ENCODE data around the gene OXSR1.

The OXSR1 gene

DNA sequence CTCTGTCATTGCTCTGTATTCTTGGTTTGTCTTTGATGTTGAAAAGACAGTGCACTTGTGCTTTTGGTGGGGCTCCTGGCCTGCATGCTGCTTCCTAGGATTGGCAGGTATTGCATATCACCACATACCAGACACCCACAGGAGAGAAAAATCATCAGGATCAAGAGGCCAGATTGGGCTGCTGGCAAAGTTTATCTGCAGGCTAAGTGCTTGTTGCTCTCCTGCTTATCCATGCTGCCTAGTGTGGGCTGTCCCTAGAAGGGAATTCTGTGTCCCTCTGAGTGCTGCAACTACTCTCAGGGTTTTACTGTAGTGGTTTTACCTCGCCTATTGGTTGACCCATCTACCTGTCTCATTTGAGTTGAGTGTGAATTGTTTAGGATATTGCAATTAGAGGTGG is 99.4 kb downstream of the OXSR1 start:
- H3K4me3 ChIP-seq (ENCODE audit: low read length): no peak overlapping the region
- no peak for DNase-seq (ENCODE audit: low read depth)
- TF ChIP-seq, protein P1, sequence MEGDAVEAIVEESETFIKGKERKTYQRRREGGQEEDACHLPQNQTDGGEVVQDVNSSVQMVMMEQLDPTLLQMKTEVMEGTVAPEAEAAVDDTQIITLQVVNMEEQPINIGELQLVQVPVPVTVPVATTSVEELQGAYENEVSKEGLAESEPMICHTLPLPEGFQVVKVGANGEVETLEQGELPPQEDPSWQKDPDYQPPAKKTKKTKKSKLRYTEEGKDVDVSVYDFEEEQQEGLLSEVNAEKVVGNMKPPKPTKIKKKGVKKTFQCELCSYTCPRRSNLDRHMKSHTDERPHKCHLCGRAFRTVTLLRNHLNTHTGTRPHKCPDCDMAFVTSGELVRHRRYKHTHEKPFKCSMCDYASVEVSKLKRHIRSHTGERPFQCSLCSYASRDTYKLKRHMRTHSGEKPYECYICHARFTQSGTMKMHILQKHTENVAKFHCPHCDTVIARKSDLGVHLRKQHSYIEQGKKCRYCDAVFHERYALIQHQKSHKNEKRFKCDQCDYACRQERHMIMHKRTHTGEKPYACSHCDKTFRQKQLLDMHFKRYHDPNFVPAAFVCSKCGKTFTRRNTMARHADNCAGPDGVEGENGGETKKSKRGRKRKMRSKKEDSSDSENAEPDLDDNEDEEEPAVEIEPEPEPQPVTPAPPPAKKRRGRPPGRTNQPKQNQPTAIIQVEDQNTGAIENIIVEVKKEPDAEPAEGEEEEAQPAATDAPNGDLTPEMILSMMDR (conservative IDR thresholded peaks at IDR 0.05; ENCODE audit: low read depth, low read length): no peak

DNA sequence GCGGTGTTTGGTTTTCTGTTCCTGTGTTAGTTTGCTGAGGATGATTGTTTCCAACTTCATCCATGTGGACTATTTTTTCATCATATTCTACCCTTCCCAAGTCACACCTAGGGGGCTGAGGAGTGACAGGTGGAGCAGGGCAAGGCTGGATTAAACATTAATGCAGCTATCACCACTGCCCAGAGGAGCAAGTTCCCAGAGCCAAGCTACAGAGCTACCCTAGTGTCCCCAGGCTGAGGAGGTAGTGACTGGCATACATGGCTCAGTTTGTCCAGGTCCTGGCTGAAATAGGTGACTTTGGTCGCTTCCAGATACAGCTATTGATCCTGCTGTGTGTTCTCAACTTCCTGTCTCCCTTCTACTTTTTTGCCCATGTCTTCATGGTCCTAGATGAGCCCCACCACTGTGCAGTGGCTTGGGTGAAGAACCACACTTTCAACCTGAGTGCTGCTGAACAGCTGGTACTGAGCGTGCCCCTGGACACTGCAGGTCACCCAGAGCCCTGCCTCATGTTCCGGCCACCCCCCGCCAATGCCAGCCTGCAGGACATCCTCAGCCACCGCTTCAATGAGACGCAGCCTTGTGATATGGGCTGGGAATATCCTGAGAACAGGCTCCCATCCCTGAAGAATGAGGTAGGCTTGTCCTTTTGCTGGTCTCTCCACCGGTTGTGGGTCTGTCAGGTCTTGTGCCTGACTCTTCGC is 100.4 kb downstream of the OXSR1 start, which contains the start of gene SLC22A13:
Gene SLC22A13 (plus strand): TSS at position 209 of the 704 bp plus-strand sequence. CDS start 49 bp downstream, at position 258.
- TF ChIP-seq, protein P1 (conservative IDR thresholded peaks at IDR 0.05; ENCODE audit: low read depth, low read length): no peak
- no peak within 1 kb of the TSS for H3K4me3 ChIP-seq (ENCODE audit: low read length)
- DNase-seq (ENCODE audit: low read depth): no peak

DNA sequence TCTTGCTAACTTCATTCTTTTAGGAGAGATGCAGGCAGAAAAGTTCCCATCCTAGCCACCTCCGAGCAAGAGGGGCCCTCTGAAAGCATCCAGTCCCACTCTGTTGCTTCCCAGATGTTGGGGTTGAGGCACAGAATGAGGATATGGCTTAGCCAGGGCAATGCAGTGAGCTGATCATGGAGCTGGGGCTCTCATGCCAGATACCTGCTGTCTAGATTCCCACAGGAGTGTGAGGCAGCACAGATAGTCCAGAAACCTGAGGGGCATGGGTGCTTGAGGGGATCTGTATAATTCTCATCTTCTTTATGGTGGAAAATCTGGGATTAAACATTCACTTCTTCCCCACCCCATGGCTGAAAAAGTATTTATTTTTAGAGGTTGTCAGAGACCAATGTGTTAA is 101.5 kb downstream of the OXSR1 start:
- no peak for DNase-seq (ENCODE audit: low read depth)
- TF ChIP-seq, protein P1 (conservative IDR thresholded peaks at IDR 0.05; ENCODE audit: low read depth, low read length): no peak

DNA sequence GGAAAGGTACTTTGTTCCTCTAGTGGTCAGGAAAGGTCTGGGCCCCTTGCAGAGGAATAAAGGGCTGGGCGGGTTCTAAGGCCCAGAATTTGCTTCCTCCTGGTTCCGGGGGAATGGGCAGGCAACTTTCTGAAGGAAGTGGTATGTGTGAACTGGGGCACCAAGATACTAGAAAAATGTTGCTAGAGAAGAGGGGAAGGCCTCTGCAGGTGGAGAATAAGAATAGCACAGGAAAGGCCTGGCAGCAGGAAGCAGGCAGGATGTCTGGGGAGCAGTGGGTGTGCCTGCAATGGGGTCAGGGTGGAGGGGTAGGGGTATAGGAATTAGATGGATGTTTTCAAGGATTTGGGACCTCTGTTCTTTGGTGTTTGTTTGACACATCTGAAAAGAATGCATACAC is 102.3 kb downstream of the OXSR1 start:
- DNase-seq (ENCODE audit: low read depth): no peak
- no peak overlapping the region for H3K4me3 ChIP-seq (ENCODE audit: low read length)

More for the DNA sequence above, 101.5 kb downstream of the OXSR1 start:
- H3K4me3 ChIP-seq (ENCODE audit: low read length): no peak overlapping the region

DNA sequence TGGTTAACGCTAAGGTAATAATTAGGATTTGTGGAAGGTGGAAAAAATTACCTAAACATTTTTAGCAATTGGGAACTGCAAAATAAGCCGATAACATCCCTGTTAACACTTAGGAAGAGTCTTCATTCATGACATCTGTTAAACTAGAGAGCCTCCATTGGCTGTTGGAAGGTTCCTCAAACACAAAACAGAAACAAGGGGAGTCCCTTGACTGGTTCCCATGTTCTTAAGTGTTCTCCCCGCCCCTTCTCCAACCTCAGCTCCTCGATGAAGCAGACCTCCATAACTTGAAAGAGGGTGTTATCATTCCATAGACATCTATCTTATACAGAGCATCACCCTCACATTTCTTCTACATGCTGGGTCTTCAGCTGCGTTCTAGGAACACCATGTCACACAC is 102.8 kb downstream of the OXSR1 start:
- DNase-seq (ENCODE audit: low read depth): no peak
- TF ChIP-seq, protein P1 (conservative IDR thresholded peaks at IDR 0.05; ENCODE audit: low read depth, low read length): no peak

More for the DNA sequence above, 102.3 kb downstream of the OXSR1 start:
- TF ChIP-seq, protein P1 (conservative IDR thresholded peaks at IDR 0.05; ENCODE audit: low read depth, low read length): peak; percentile 4

DNA sequence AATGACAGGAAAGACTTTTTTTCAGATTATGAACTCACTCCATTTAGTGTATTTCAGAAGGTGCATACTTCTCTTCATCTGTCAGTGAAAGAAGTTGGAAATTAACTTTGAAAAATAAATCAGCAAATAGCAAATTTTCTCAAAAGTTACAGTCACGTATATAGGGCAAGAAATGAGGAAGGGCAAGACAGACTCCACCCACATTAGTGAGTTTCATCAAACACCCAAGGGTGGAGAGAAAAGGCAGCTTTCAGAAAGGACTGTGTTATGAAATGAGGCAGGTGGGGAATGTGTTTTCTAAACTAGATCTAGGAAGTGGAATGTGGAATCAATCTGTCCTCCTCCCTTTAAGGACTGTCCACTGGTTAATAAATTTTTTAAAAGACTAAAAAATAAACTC is 103.2 kb downstream of the OXSR1 start:
- H3K4me3 ChIP-seq (ENCODE audit: low read length): no peak overlapping the region
- TF ChIP-seq, protein P1 (conservative IDR thresholded peaks at IDR 0.05; ENCODE audit: low read depth, low read length): no peak
- no peak for DNase-seq (ENCODE audit: low read depth)

More for the DNA sequence above, 102.8 kb downstream of the OXSR1 start:
- no peak overlapping the region for H3K4me3 ChIP-seq (ENCODE audit: low read length)

DNA sequence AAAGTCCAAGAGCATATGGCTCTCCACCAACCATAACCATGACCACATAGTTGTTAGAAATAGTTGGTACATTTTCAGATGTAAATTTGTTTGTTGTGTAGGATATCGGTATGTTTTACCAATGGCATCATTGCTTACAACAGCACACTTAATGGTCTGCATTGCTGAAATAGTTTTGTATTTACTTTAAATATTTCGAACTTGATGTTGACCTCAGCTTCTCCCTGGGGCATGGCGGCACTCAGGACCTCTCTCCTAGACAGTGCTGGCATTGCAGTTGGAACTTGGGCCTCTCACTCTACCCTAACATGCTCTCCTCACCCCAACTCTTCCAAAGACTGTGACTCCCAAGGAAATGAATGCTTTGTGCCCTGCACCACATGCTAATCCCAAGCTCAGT is 105.3 kb downstream of the OXSR1 start:
- no peak overlapping the region for H3K4me3 ChIP-seq (ENCODE audit: low read length)
- TF ChIP-seq, protein P1 (conservative IDR thresholded peaks at IDR 0.05; ENCODE audit: low read depth, low read length): no peak
- no peak for DNase-seq (ENCODE audit: low read depth)

Data from retinal pigment epithelial cell (primary cell).